ENCODE data around the gene ARHGAP33. TPM values are rescaled to one million over a fixed set of nuclear protein-coding genes. Genes with fewer than 3 reads are reported as not detected.

ARHGAP33 gene
- total RNA-seq, 1 donor from 2014 or later: 15.2 TPM

DNA sequence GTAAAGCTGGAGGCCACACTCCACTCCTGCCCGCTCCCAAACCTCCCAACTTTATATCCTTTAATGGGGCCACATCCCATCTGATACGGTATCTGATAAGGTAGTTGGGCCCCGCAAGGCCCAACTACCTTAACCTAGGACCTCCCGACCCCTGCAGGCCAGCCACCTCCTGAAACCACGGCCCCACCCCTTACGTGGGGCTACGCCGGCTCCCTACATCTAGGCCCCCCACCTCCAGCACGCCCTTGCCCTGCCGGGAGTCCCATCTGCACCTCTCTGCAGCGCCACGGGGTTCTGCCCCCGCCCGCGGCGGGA lies 35.3 kb upstream of the ARHGAP33 start:
- no peaks in the 10 kb centered on the region for H3K27me3 Mint-ChIP-seq (ENCODE audit: unreplicated experiment)
- H3K27ac Mint-ChIP-seq (ENCODE audit: unreplicated experiment): no peak overlapping the region
- TF ChIP-seq, protein P1, sequence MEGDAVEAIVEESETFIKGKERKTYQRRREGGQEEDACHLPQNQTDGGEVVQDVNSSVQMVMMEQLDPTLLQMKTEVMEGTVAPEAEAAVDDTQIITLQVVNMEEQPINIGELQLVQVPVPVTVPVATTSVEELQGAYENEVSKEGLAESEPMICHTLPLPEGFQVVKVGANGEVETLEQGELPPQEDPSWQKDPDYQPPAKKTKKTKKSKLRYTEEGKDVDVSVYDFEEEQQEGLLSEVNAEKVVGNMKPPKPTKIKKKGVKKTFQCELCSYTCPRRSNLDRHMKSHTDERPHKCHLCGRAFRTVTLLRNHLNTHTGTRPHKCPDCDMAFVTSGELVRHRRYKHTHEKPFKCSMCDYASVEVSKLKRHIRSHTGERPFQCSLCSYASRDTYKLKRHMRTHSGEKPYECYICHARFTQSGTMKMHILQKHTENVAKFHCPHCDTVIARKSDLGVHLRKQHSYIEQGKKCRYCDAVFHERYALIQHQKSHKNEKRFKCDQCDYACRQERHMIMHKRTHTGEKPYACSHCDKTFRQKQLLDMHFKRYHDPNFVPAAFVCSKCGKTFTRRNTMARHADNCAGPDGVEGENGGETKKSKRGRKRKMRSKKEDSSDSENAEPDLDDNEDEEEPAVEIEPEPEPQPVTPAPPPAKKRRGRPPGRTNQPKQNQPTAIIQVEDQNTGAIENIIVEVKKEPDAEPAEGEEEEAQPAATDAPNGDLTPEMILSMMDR (IDR thresholded peaks at IDR 0.05): no peak
- no peaks in the 10 kb centered on the region for H3K9me3 Mint-ChIP-seq (ENCODE audit: unreplicated experiment)
- peak overlapping the region; percentile 84 for H3K4me3 Mint-ChIP-seq (ENCODE audit: unreplicated experiment)
- peaks cover 31% of the 10 kb centered on the region for H3K36me3 Mint-ChIP-seq (ENCODE audit: unreplicated experiment)
- DNase-seq (ENCODE audit: extremely low spot score, unreplicated experiment): no peak
- peaks cover 16% of the 10 kb centered on the region for H3K4me1 Mint-ChIP-seq (ENCODE audit: unreplicated experiment)

- TF ChIP-seq, protein P1 (IDR thresholded peaks at IDR 0.05): peak; percentile 31
- H3K9me3 Mint-ChIP-seq (ENCODE audit: unreplicated experiment): no peaks in the 10 kb centered on the region
- no peaks in the 10 kb centered on the region for H3K27me3 Mint-ChIP-seq (ENCODE audit: unreplicated experiment)
- H3K4me3 Mint-ChIP-seq (ENCODE audit: unreplicated experiment): peak overlapping the region; percentile 84
- peaks cover 18% of the 10 kb centered on the region for H3K4me1 Mint-ChIP-seq (ENCODE audit: unreplicated experiment)
- peaks cover 27% of the 10 kb centered on the region for H3K36me3 Mint-ChIP-seq (ENCODE audit: unreplicated experiment)
- H3K27ac Mint-ChIP-seq (ENCODE audit: unreplicated experiment): peak overlapping the region; percentile 87
- DNase-seq (ENCODE audit: extremely low spot score, unreplicated experiment): peak; percentile 99
These were observed 34.8 kb upstream of the ARHGAP33 start for GRCh38 chr19:35740423-35741202.

GRCh38 chr19:35741203-35741515 lies 34.2 kb upstream of the ARHGAP33 start:
- no peak for DNase-seq (ENCODE audit: extremely low spot score, unreplicated experiment)
- H3K9me3 Mint-ChIP-seq (ENCODE audit: unreplicated experiment): no peaks in the 10 kb centered on the region

GRCh38 chr19:35742121-35742724 lies 33.1 kb upstream of the ARHGAP33 start, which contains the start of gene IGFLR1:
TSS of gene IGFLR1 (minus strand) at chr19:35742452. CDS start at chr19:35741180, 1,272 bp downstream.
- H3K36me3 Mint-ChIP-seq (ENCODE audit: unreplicated experiment): peaks cover 15% of the 10 kb centered on the region
- TF ChIP-seq, protein P1 (IDR thresholded peaks at IDR 0.05): no peak
- H3K27ac Mint-ChIP-seq (ENCODE audit: unreplicated experiment): peak within 1 kb of the TSS; percentile 14
- H3K4me1 Mint-ChIP-seq (ENCODE audit: unreplicated experiment): peaks cover 32% of the 10 kb centered on the region
- H3K9me3 Mint-ChIP-seq (ENCODE audit: unreplicated experiment): no peaks in the 10 kb centered on the region
- no peaks in the 10 kb centered on the region for H3K27me3 Mint-ChIP-seq (ENCODE audit: unreplicated experiment)
- DNase-seq (ENCODE audit: extremely low spot score, unreplicated experiment): no peak
- peak within 1 kb of the TSS; percentile 14 for H3K4me3 Mint-ChIP-seq (ENCODE audit: unreplicated experiment)

More at GRCh38 chr19:35741203-35741515, 34.2 kb upstream of the ARHGAP33 start:
- H3K27me3 Mint-ChIP-seq (ENCODE audit: unreplicated experiment): no peaks in the 10 kb centered on the region
- H3K36me3 Mint-ChIP-seq (ENCODE audit: unreplicated experiment): peaks cover 24% of the 10 kb centered on the region
- TF ChIP-seq, protein P1 (IDR thresholded peaks at IDR 0.05): no peak
- peaks cover 24% of the 10 kb centered on the region for H3K4me1 Mint-ChIP-seq (ENCODE audit: unreplicated experiment)
- H3K27ac Mint-ChIP-seq (ENCODE audit: unreplicated experiment): peak overlapping the region; percentile 87
- peak overlapping the region; percentile 84 for H3K4me3 Mint-ChIP-seq (ENCODE audit: unreplicated experiment)

DNA sequence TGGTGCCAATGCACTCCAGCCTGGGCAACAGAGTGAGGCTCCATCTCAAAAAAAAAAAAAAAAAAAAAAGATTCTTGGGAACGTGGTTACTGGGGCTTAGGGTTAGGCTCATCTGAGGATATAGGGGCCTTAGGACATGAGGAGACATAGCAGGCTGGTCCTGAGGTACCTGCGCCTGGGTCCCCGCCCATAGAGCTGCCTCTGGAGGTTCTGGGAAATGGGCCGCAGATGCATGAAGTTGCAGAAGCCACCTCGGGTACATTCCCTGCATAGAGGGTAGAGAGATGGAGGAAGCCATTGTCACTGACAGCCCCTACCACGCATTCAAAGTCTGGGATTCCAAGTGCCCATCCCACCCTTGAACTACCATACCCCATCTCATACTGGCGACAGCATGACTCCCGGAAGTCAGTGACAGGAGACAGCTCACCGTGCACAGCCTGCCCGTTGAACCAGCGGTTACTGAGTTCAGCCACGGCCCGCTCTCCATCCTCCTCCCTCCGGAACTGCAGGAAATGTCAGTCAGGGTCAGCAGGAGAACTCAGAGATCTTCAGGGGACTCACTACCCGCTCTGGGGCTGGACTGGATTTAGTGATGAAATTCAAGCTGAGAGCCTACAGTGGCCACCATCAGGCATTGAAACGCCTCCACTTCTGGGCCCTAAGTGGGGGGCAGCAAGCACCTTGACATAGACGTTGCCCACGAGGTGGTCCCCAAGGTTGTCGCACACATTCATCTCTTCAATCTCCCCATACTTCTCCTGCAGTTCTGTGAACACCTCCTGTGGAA lies 31.5 kb upstream of the ARHGAP33 start:
- TF ChIP-seq, protein P1 (IDR thresholded peaks at IDR 0.05): no peak
- H3K36me3 Mint-ChIP-seq (ENCODE audit: unreplicated experiment): peaks cover 5% of the 10 kb centered on the region
- H3K9me3 Mint-ChIP-seq (ENCODE audit: unreplicated experiment): no peaks in the 10 kb centered on the region
- H3K4me3 Mint-ChIP-seq (ENCODE audit: unreplicated experiment): peak overlapping the region; percentile 98
- DNase-seq (ENCODE audit: extremely low spot score, unreplicated experiment): no peak
- H3K4me1 Mint-ChIP-seq (ENCODE audit: unreplicated experiment): peaks cover 43% of the 10 kb centered on the region
- H3K27me3 Mint-ChIP-seq (ENCODE audit: unreplicated experiment): no peaks in the 10 kb centered on the region
- peak overlapping the region; percentile 100 for H3K27ac Mint-ChIP-seq (ENCODE audit: unreplicated experiment)

Data from osteocyte (in vitro differentiated cells).